HepG2 (cell line): ENCODE measurements around the gene HLA-DQA1. TPM values are rescaled to one million over a fixed set of nuclear protein-coding genes. Genes with fewer than 3 reads are reported as not detected.

Source experiments
- ATAC-seq: fragments of 200-7000 bp; cut with Tn5 transposase; 3 replicates; pipeline ENCODE4 v1.9.1; 2020; ENCODE audit warnings: mild to moderate bottlenecking, moderate library complexity
- BruUV-seq: library from RNA; stranded (reverse); fragments of 400-500 nt; replicated peaks from 2 replicates; lab custom pipeline; 2021; lab: Mats Ljungman, UMichigan
- CTCF ChIA-PET: fragments of 300-600 bp; formaldehyde crosslinking; extraction: SDS; loops from one replicate; lab custom pipeline; 2021; ENCODE audit warnings: low total read pairs, inconsistent platforms, low intra/inter-chr PET ratio; lab: Yijun Ruan, JAX
- POLR2A ChIA-PET: fragments of 350-600 bp; sonication (Branson Sonifier 250); formaldehyde crosslinking; loops from one replicate; lab custom pipeline; 2020; ENCODE audit warnings: antibody characterized with exemption, inconsistent platforms; lab: Yijun Ruan, JAX
- DNase-seq: peaks from one replicate; pipeline ENCODE4 v3.0.0-alpha.2; 2015; ENCODE audit warnings: low spot score
- FAIRE-seq: peaks from 3 replicates; lab custom pipeline; 2011; peaks lifted over from hg19 to GRCh38; lab: Jason Lieb, UNC
- H2AFZ ChIP-seq: one replicate; pipeline ENCODE4 v1.6.1; 2011; ENCODE audit warnings: low read length, inconsistent platforms
- H3K27ac ChIP-seq: fragments of 300-600 bp; 3 replicates; pipeline ENCODE4 v1.8.0; 2011; ENCODE audit warnings: mixed run types, mild to moderate bottlenecking, mixed read lengths, low read length, inconsistent platforms; ENCODE audit not compliant: insufficient read depth; ENCODE audit errors: extremely low read length
- H3K27me3 ChIP-seq, 2 experiments: fragments of 200-600 bp in 1 of 2; 2 replicates in 1 of 2; 3 replicates in 1 of 2; pipeline versions ENCODE4 v1.6.0 to v1.8.0; 2011; ENCODE audit warnings: low read length in 2 of 2, mild to moderate bottlenecking in 2 of 2, moderate library complexity in 2 of 2, inconsistent platforms in 1 of 2; ENCODE audit not compliant: insufficient read depth in 2 of 2, control insufficient read depth in 1 of 2
- H3K36me3 ChIP-seq, 2 experiments: fragments of 200-600 bp in 1 of 2; replicated peaks in 1 of 2; 2 replicates in 1 of 2; 3 replicates in 1 of 2; pipeline versions ENCODE4 v1.5.1 to v1.8.0; 2011; ENCODE audit warnings: low read length in 2 of 2, inconsistent platforms in 1 of 2; ENCODE audit not compliant: insufficient read depth in 2 of 2, control insufficient read depth in 1 of 2
- H3K4me1 ChIP-seq: 2 replicates; pipeline ENCODE4 v1.5.1; 2012; ENCODE audit warnings: low read length, inconsistent platforms; ENCODE audit not compliant: insufficient read depth
- H3K4me2 ChIP-seq: 2 replicates; pipeline ENCODE4 v1.6.0; 2011; ENCODE audit warnings: low read depth, low read length, inconsistent platforms
- H3K4me3 ChIP-seq, 3 experiments: fragments of 200-600 bp in 1 of 3; sonication (generic), shearing (Covaris generic) in 1 of 3; replicated peaks in 1 of 3; 2 replicates each; pipeline ENCODE4 v1.5.1; 2011 to 2016; ENCODE audit warnings: low read length in 3 of 3, inconsistent platforms in 2 of 3, low read depth in 2 of 3, mild to moderate bottlenecking in 2 of 3, control low read depth in 1 of 3, mixed read lengths in 1 of 3; ENCODE audit not compliant: insufficient read depth in 1 of 3
- H3K79me2 ChIP-seq: one replicate; pipeline ENCODE4 v1.6.1; 2011; ENCODE audit warnings: low read length, inconsistent platforms; ENCODE audit not compliant: insufficient read depth
- H3K9ac ChIP-seq: 2 replicates; pipeline ENCODE4 v1.6.0; 2011; ENCODE audit warnings: mild to moderate bottlenecking, low read depth, low read length, inconsistent platforms; ENCODE audit not compliant: insufficient read depth
- H3K9me3 ChIP-seq: 2 replicates; pipeline ENCODE4 v1.5.1; 2012; ENCODE audit warnings: mild to moderate bottlenecking, low read length
- H4K20me1 ChIP-seq: 2 replicates; pipeline ENCODE4 v1.6.0; 2011; ENCODE audit warnings: inconsistent platforms, mild to moderate bottlenecking, low read length, moderate library complexity; ENCODE audit not compliant: insufficient read depth
- DR1 ChIP-seq: sonication (generic); formaldehyde crosslinking; IDR thresholded peaks from 2 replicates; pipeline ENCODE4 v1.8.0; 2021; ENCODE audit warnings: mild to moderate bottlenecking, missing genetic modification reagents, inconsistent platforms
- IRF1 ChIP-seq: sonication (generic); formaldehyde crosslinking; IDR thresholded peaks from 2 replicates; pipeline ENCODE4 v1.4.0; 2020; ENCODE audit warnings: low read depth, mild to moderate bottlenecking, missing genetic modification reagents
- MAFF ChIP-seq: IDR thresholded peaks from 2 replicates; pipeline ENCODE4 v1.6.1; 2011; ENCODE audit warnings: low read depth, low read length, improper control_type of control experiment
- MAFK ChIP-seq, 2 experiments: IDR thresholded peaks in 1 of 2; conservative IDR thresholded peaks in 1 of 2; 2 replicates each; pipeline ENCODE4 v1.6.1; 2011; ENCODE audit warnings: improper control_type of control experiment in 2 of 2, low read length in 2 of 2
- REXO4 ChIP-seq: sonication (generic); formaldehyde crosslinking; IDR thresholded peaks from 2 replicates; pipeline ENCODE4 v1.8.0; 2022; ENCODE audit warnings: missing genetic modification reagents, mild to moderate bottlenecking, borderline replicate concordance
- SMAD1 ChIP-seq: sonication (generic); formaldehyde crosslinking; IDR thresholded peaks from 2 replicates; pipeline ENCODE4 v1.4.0; 2020; ENCODE audit warnings: missing genetic modification reagents, low read depth, mild to moderate bottlenecking, borderline replicate concordance
- SNAI1 ChIP-seq: sonication (generic); formaldehyde crosslinking; IDR thresholded peaks from 2 replicates; pipeline ENCODE4 v1.5.0; 2020; ENCODE audit warnings: mild to moderate bottlenecking, missing genetic modification reagents, borderline replicate concordance
- TBP ChIP-seq: sonication (generic); formaldehyde crosslinking; IDR thresholded peaks from 2 replicates; pipeline ENCODE4 v1.5.0; 2020; ENCODE audit warnings: missing genetic modification reagents
- ZNF629 ChIP-seq: sonication (generic); formaldehyde crosslinking; conservative IDR thresholded peaks from 2 replicates; pipeline ENCODE4 v1.5.0; 2020; ENCODE audit warnings: missing genetic modification reagents
- ZNF710 ChIP-seq: sonication (generic); formaldehyde crosslinking; IDR thresholded peaks from 2 replicates; pipeline ENCODE4 v1.5.0; 2020; ENCODE audit warnings: mild to moderate bottlenecking, missing genetic modification reagents, borderline replicate concordance
- WGBS: methylation state at CpG from one replicate; pipeline ENCODE4 v1.1.6; 2017; ENCODE audit warnings: low lambda C conversion rate; 5-methylcytosine and 5-hydroxymethylcytosine counted together
- in situ Hi-C: cut with HindIII; loops from 2 replicates; pipeline ENCODE4 v1.10.0; 2017; ENCODE audit warnings: low pct_unique_long_range_greater_than_20kb; ENCODE audit not compliant: extremely low pct_ligation_motif_present
- intact Hi-C: fragments of 100-400 bp; cut with micrococcal nuclease; formaldehyde crosslinking; loops from one replicate; pipeline ENCODE4 v1.10.0; 2022; ENCODE audit not compliant: unreplicated experiment
- polyA plus RNA-seq, 8 experiments: library from polyadenylated mRNA; depleted of rRNA in 3 of 8; stranded (reverse) in 7 of 8; unstranded in 1 of 8; fragments of >200 nt; fragmentation: Illumina TruSeq in 4 of 8; extraction: Trizol in 4 of 8; gene quantifications; 2 replicates each; pipeline versions ENCODE4 v1.2.1 to v1.2.3, GENCODE V29; 2011 to 2016; ENCODE audit warnings: low read depth in 4 of 8, missing spikeins in 1 of 8, mixed read lengths in 1 of 8; ENCODE audit not compliant: insufficient read depth in 1 of 8
- total RNA-seq, 5 experiments: library from RNA; depleted of rRNA; stranded (reverse); fragments of >200 nt; fragmentation: Illumina TruSeq; extraction: Trizol; gene quantifications; 2 replicates each; pipeline ENCODE4 v1.2.3, GENCODE V29; 2016; ENCODE audit warnings: low read depth in 1 of 5

The HLA-DQA1 gene
- total and polyA plus RNA-seq, 2 of the 13 experiments (the other 11 are each of a cell fraction or from before 2014, with no cell fraction given) = not detected

- TF ChIP-seq DR1 (CRISPR knock-in tag) (no peak), SMAD1 (no peak), ZNF710 (CRISPR knock-in tag) (no peak), IRF1 (CRISPR knock-in tag) (no peak), TBP (CRISPR knock-in tag) (no peak), SNAI1 (CRISPR knock-in tag) (no peak), REXO4 (CRISPR knock-in tag) (no peak)
These were observed 24.9 kb downstream of the HLA-DQA1 start (continued) for GRCh38 chr6:32662099-32662498.

GRCh38 chr6:32662836-32663235, 25.6 kb downstream of the HLA-DQA1 start:
- DNase-seq (no peak), FAIRE-seq (no peak), ATAC-seq (no peak)
- no peak overlapping the region for H3K27ac ChIP-seq
- H3K27me3 ChIP-seq = peaks cover 1 to 10% of the 10 kb centered on the region in 2 experiments; a peak in 3 of 5 replicates
- in situ Hi-C loops (no loop called here), intact Hi-C loops (no loop called here)
- no TSS peak for BruUV-seq
- no peak overlapping the region for H2AFZ ChIP-seq
- 15% methylated on average over 5 of the region's 5 CpGs for WGBS
- ChIA-PET POLR2A (interaction anchor here (0.5 kb wide), 1 partner anchor 957 kb away, joined by 3 read pairs; no protein-coding TSS in a partner anchor), CTCF (no interaction called here)
- H3K9ac ChIP-seq = no peak overlapping the region
- no peak overlapping the region for H3K4me3 ChIP-seq
- peak; percentile 63 for TF ChIP-seq MAFF
- TF ChIP-seq ZNF629 (CRISPR knock-in tag) = no peak
- peak; percentile 76 to 83 for TF ChIP-seq MAFK (conservative IDR thresholded peaks at IDR 0.05 in 1 of 2, IDR thresholded peaks at IDR 0.05 in 1 of 2; ENCODE audit: low read length in 2 of 2)
- H4K20me1 ChIP-seq = no peaks in the 10 kb centered on the region
- H3K79me2 ChIP-seq = no peaks in the 10 kb centered on the region
- no peaks in the 10 kb centered on the region for H3K9me3 ChIP-seq
- no peaks in the 10 kb centered on the region for H3K36me3 ChIP-seq
- peaks cover 7% of the 10 kb centered on the region; the same call in 1 of the 2 replicates for H3K4me1 ChIP-seq
- no peak overlapping the region for H3K4me2 ChIP-seq
